T47D (cell line): ENCODE measurements around the gene MOSMO.

Source experiments
- DNase-seq, 2 experiments: peaks; one replicate each; pipeline versions ENCODE4 v3.0.0 to v3.0.0-alpha.2; 2011 to 2012; ENCODE audit warnings: low read depth in 1 of 2, low spot score in 1 of 2
- JUND ChIP-seq: IDR thresholded peaks from 2 replicates; pipeline ENCODE4 v1.6.1; 2012; ENCODE audit warnings: low read depth
- in situ Hi-C: cut with HindIII; loops from 2 replicates; pipeline ENCODE4 v1.10.0; 2016; ENCODE audit warnings: low sequenced_read_pairs, low pct_unique_long_range_greater_than_20kb

The MOSMO gene

GRCh38 chr16:22070361-22071330, 62.7 kb downstream of the MOSMO start:
- in situ Hi-C loops: no loop called here
- no peak for TF ChIP-seq JUND
- DNase-seq: no peak

- in situ Hi-C loops: no loop called here
- no peak for DNase-seq
- no peak for TF ChIP-seq JUND
Observed at GRCh38 chr16:22071331-22071910, 63.5 kb downstream of the MOSMO start.

- in situ Hi-C loops: no loop called here
- TF ChIP-seq JUND: no peak
- no peak for DNase-seq
Observed at GRCh38 chr16:22073350-22073749, 65.4 kb downstream of the MOSMO start.

- in situ Hi-C loops: no loop called here
- DNase-seq: no peak
Observed at GRCh38 chr16:22075043-22075757, 67.3 kb downstream of the MOSMO start.

GRCh38 chr16:22075776-22076175, 67.9 kb downstream of the MOSMO start:
- DNase-seq: no peak
- no peak for TF ChIP-seq JUND
- in situ Hi-C loops: no loop called here

More at GRCh38 chr16:22075043-22075757, 67.3 kb downstream of the MOSMO start:
- no peak for TF ChIP-seq JUND

GRCh38 chr16:22077700-22078313, 69.9 kb downstream of the MOSMO start:
- in situ Hi-C loops: no loop called here
- peak; percentile 48 to 59 for DNase-seq
- TF ChIP-seq JUND: no peak

- no peak for TF ChIP-seq JUND
Observed at GRCh38 chr16:22078656-22079055, 70.7 kb downstream of the MOSMO start.

GRCh38 chr16:22081050-22081449, 73.1 kb downstream of the MOSMO start:
- DNase-seq: no peak
- in situ Hi-C loops: no loop called here
- TF ChIP-seq JUND: no peak

More at GRCh38 chr16:22078656-22079055, 70.7 kb downstream of the MOSMO start:
- in situ Hi-C loops: no loop called here
- DNase-seq: no peak

- TF ChIP-seq JUND: no peak
- in situ Hi-C loops: no loop called here
- DNase-seq: no peak
Observed at GRCh38 chr16:22086440-22086839, 78.5 kb downstream of the MOSMO start.

- no peak for DNase-seq
- in situ Hi-C loops: no loop called here
- TF ChIP-seq JUND: no peak
Observed at GRCh38 chr16:22088642-22089041, 80.7 kb downstream of the MOSMO start.

GRCh38 chr16:22089910-22090309, 82.0 kb downstream of the MOSMO start:
- no peak for DNase-seq
- in situ Hi-C loops: no loop called here

GRCh38 chr16:22091721-22092120, 83.8 kb downstream of the MOSMO start:
- in situ Hi-C loops: no loop called here
- TF ChIP-seq JUND: no peak
- peak in 1 of 2 experiments; percentile 48 for DNase-seq

More at GRCh38 chr16:22089910-22090309, 82.0 kb downstream of the MOSMO start:
- TF ChIP-seq JUND: no peak
